OCI-LY1 (cell line): Measurements from ENCODE around the gene CD164.

Experiments used
- H2AFZ ChIP-seq: fragments of 200-600 bp; sonication (generic), shearing (Covaris generic); 2 replicates; pipeline ENCODE4 v1.6.0; 2014; ENCODE audit warnings: antibody characterized with exemption, mild to moderate bottlenecking, low read length
- H3F3A ChIP-seq: fragments of 200-600 bp; sonication (generic), shearing (Covaris generic); 2 replicates; pipeline ENCODE4 v1.6.0; 2014; ENCODE audit warnings: mild to moderate bottlenecking, antibody characterized with exemption, low read length, moderate library complexity; ENCODE audit not compliant: insufficient read depth
- H3K27ac ChIP-seq: fragments of 200-600 bp; sonication (generic); 2 replicates; pipeline ENCODE4 v1.5.1; 2014; ENCODE audit warnings: low read length, mixed run types, mild to moderate bottlenecking, low read depth; ENCODE audit not compliant: poor library complexity, severe bottlenecking
- H3K27me3 ChIP-seq: fragments of 200-600 bp; sonication (generic); 2 replicates; pipeline ENCODE4 v1.6.0; 2014; ENCODE audit warnings: antibody characterized with exemption, mild to moderate bottlenecking, low read length, moderate library complexity; ENCODE audit not compliant: insufficient read depth
- H3K36me3 ChIP-seq: fragments of 200-600 bp; sonication (generic); 2 replicates; pipeline ENCODE4 v1.6.1; 2014; ENCODE audit warnings: mild to moderate bottlenecking, antibody characterized with exemption, low read length, moderate library complexity, mixed read lengths; ENCODE audit not compliant: insufficient read depth
- H3K4me1 ChIP-seq: fragments of 200-600 bp; sonication (generic); 2 replicates; pipeline ENCODE4 v1.5.1; 2014; ENCODE audit warnings: mild to moderate bottlenecking, low read length, moderate library complexity; ENCODE audit not compliant: insufficient read depth, severe bottlenecking
- H3K4me2 ChIP-seq: fragments of 200-600 bp; sonication (generic), shearing (Covaris generic); 2 replicates; pipeline ENCODE4 v1.6.1; 2014; ENCODE audit warnings: low read length
- H3K4me3 ChIP-seq: fragments of 200-600 bp; sonication (generic); 2 replicates; pipeline ENCODE4 v1.5.1; 2014; ENCODE audit warnings: low read length, low read depth, mild to moderate bottlenecking, mixed read lengths; ENCODE audit not compliant: poor library complexity, severe bottlenecking
- H3K79me2 ChIP-seq: fragments of 200-600 bp; shearing (Covaris generic); 2 replicates; pipeline ENCODE4 v1.6.1; 2016; ENCODE audit warnings: mixed run types, low read length, mixed read lengths; ENCODE audit not compliant: insufficient read depth
- H3K9ac ChIP-seq: fragments of 200-600 bp; sonication (generic), shearing (Covaris generic); 2 replicates; pipeline ENCODE4 v1.6.1; 2014; ENCODE audit warnings: mild to moderate bottlenecking, low read length, mixed read lengths
- H3K9me2 ChIP-seq: fragments of 200-600 bp; sonication (generic), shearing (Covaris generic); 2 replicates; pipeline ENCODE4 v1.6.1; 2014; ENCODE audit warnings: low read depth, mild to moderate bottlenecking, low read length, mixed read lengths
- H3K9me3 ChIP-seq: fragments of 200-600 bp; shearing (Covaris generic); 2 replicates; pipeline ENCODE4 v1.6.1; 2014; ENCODE audit warnings: low read length, mixed read lengths
- H4K20me1 ChIP-seq: fragments of 200-600 bp; sonication (generic), shearing (Covaris generic); 2 replicates; pipeline ENCODE4 v1.6.0; 2016; ENCODE audit warnings: mild to moderate bottlenecking, low read length; ENCODE audit not compliant: insufficient read depth
- CTCF ChIP-seq: fragments of 200-600 bp; sonication (generic), shearing (Covaris generic); IDR thresholded peaks from 2 replicates; pipeline ENCODE4 v1.5.1; 2017; ENCODE audit warnings: mild to moderate bottlenecking, antibody characterized with exemption, low read length, moderate library complexity, mixed read lengths
- EZH2 ChIP-seq: fragments of 200-600 bp; sonication (generic), shearing (Covaris generic); IDR thresholded peaks from 2 replicates; pipeline ENCODE4 v1.8.0; 2017; ENCODE audit warnings: borderline replicate concordance, mixed run types, mild to moderate bottlenecking, antibody characterized with exemption, low read length, moderate library complexity, mixed read lengths

The CD164 gene

DNA sequence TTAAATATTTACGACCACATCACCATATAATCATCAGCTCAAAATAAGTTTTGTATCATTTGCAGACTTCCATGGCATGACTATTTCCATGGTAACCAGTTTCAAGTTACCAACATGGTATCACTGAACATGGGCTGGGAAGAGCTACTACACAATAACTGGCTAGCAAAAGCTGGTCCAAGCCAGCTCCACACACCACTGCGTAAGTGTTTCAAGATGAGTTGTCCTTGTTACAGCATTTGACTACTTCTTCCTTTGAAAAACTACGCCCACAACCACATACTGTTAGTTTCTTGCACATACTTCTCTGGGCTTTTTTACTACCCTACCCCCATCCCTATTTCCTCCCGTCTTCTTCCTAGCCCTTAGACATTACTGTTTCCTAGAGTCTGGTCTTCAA lies 8.5 kb downstream of the CD164 start:
- Histone ChIP-seq H4K20me1 (no peaks in the 10 kb centered on the region), H3K4me2 (no peak overlapping the region), H3K4me3 (no peak overlapping the region), H3K36me3 (peaks cover 95% of the 10 kb centered on the region), H3K9me2 (no peaks in the 10 kb centered on the region), H3K9me3 (no peaks in the 10 kb centered on the region), H3K27ac (no peak overlapping the region), H3K79me2 (peaks cover 13% of the 10 kb centered on the region), H3K9ac (no peak overlapping the region), H3K27me3 (no peaks in the 10 kb centered on the region), H3F3A (no peaks in the 10 kb centered on the region), H3K4me1 (no peaks in the 10 kb centered on the region), H2AFZ (no peak overlapping the region)
- TF ChIP-seq CTCF (no peak), EZH2 (no peak)

GRCh38 chr6:109373331-109373730 lies 8.9 kb downstream of the CD164 start:
- no peak overlapping the region for H3K4me2 ChIP-seq
- H3K36me3 ChIP-seq = peaks cover 96% of the 10 kb centered on the region
- H3K4me3 ChIP-seq = no peak overlapping the region

GRCh38 chr6:109372130-109372529 lies 10.1 kb downstream of the CD164 start:
- Histone ChIP-seq H3K4me2 (no peak overlapping the region), H3K36me3 (peaks cover 96% of the 10 kb centered on the region), H3K27ac (no peak overlapping the region), H3K9me2 (no peaks in the 10 kb centered on the region), H3K9ac (no peak overlapping the region), H3K4me3 (no peak overlapping the region), H3K4me1 (no peaks in the 10 kb centered on the region), H3K79me2 (no peaks in the 10 kb centered on the region), H4K20me1 (no peaks in the 10 kb centered on the region), H3F3A (no peaks in the 10 kb centered on the region), H3K27me3 (no peaks in the 10 kb centered on the region), H2AFZ (no peak overlapping the region), H3K9me3 (no peaks in the 10 kb centered on the region)
- no peak for TF ChIP-seq CTCF
- no peak for TF ChIP-seq EZH2

More at GRCh38 chr6:109373331-109373730, 8.9 kb downstream of the CD164 start:
- no peaks in the 10 kb centered on the region for H4K20me1 ChIP-seq
- no peaks in the 10 kb centered on the region for H3K27me3 ChIP-seq
- H3K9me2 ChIP-seq = no peaks in the 10 kb centered on the region
- no peaks in the 10 kb centered on the region for H3K9me3 ChIP-seq
- no peak for TF ChIP-seq CTCF
- no peak for TF ChIP-seq EZH2
- no peaks in the 10 kb centered on the region for H3F3A ChIP-seq
- no peak overlapping the region for H3K27ac ChIP-seq
- no peaks in the 10 kb centered on the region for H3K4me1 ChIP-seq
- peaks cover 9% of the 10 kb centered on the region for H3K79me2 ChIP-seq
- no peak overlapping the region for H3K9ac ChIP-seq
- H2AFZ ChIP-seq = no peak overlapping the region
